ENCODE results near the gene RNF225. TPM values are rescaled to one million over a fixed set of nuclear protein-coding genes. Genes with fewer than 3 reads are reported as not detected.

RNF225 gene
- total RNA-seq, 4 donors from 2014 or later, result not detected

GRCh38 chr19:58396691-58397532 lies 1.5 kb downstream of the RNF225 start:
- TF ChIP-seq CTCF (IDR thresholded peaks at IDR 0.05; ENCODE audit: low read depth), result no peak

- TF ChIP-seq CTCF (IDR thresholded peaks at IDR 0.05; ENCODE audit: low read depth), result no peak
Observed at GRCh38 chr19:58397533-58398037, 2.1 kb downstream of the RNF225 start.

GRCh38 chr19:58398087-58398486 lies 2.6 kb downstream of the RNF225 start:
- TF ChIP-seq CTCF (IDR thresholded peaks at IDR 0.05; ENCODE audit: low read depth), result no peak

- TF ChIP-seq CTCF (IDR thresholded peaks at IDR 0.05; ENCODE audit: low read depth), result no peak
Observed at GRCh38 chr19:58398545-58398944, 3.1 kb downstream of the RNF225 start.

GRCh38 chr19:58399903-58400302 lies 4.4 kb downstream of the RNF225 start:
- TF ChIP-seq CTCF (IDR thresholded peaks at IDR 0.05; ENCODE audit: low read depth), result no peak

GRCh38 chr19:58400316-58400915 lies 5.0 kb downstream of the RNF225 start:
- TF ChIP-seq CTCF (IDR thresholded peaks at IDR 0.05; ENCODE audit: low read depth), result no peak
